DMS 273 treated with DMSO at 0.1 percent for 48 hours (cell line): ENCODE data around the gene KRT26.
"Not testable (repeated sequence)": the region's sequence is repeated elsewhere in the genome, so short reads cannot be mapped to it uniquely, and the experiment has no call there.

ENCODE experiments used
- DNase-seq: peaks from one replicate; lab custom pipeline; 2025; lab: John Stamatoyannopoulos, UW

Gene KRT26

DNA sequence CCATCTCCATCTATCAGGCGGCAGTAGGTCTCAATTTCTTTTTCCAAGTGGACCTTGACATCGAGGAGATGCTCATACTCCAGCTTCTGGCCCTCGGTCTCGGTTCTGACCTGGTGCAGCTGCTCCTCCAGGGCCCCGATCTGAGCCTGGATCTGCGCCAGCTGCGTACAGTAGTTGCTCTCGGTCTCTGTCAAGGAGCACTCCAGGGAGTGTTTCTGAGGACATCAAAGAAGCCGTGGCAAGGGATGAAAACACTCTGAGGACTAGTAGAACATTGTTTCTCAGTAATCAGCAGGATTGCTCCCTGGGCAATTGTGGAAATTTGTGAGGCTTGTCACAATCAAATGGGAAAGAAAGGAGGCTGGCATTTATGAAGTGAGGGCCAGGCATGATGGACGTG is 21.8 kb upstream of the KRT26 start:
- DNase-seq = no peak

DNA sequence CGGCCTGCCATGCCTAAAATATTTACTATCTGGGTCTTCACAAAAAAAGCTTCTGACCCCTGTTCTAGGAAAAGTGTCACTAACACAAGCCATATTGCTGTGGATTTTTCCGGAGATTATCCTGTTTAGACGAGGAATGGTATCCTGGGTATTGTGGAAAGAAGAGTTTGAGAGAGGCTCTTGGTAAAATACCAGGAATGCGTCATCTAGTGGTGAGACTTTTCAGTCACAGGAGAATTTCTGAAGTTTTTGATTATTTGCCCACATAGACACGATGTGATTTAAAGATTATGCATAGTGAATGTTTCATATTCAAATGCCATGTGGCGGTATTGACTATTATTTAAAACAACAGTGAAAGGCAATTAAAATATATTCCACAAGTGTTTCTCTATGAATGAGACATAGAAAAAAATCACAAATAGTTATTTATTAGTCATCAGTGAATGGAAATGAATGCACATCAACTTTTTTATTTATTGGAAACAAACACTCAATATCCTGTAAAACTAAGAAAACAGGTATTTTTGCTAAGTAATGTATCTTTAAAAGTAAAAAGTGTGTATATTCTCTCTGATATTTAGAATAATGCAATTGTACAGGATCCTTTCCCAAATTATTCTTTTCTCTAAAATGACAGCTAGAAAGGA is 19.9 kb upstream of the KRT26 start:
- no peak for DNase-seq

DNA sequence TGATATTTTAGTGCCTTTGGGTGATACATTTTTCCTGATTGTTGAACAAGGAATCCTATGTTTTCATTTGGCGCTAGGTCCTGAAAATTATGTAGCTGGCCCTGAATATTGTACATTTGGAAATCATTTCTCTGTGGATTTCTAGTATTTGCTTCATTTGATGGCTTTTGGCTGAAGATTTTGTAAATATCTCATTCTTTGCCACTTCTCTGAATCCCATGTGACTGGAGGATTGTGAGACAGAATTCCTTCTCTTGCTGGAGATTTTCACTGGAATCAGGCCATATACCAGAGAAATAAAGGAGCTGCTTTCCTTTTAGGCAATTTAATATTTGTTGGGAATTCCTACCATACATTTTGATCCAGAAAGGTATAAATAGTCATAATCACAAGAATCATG is 19.1 kb upstream of the KRT26 start:
- DNase-seq = no peak

GRCh38 chr17:40782450-40782849 is 10.4 kb upstream of the KRT26 start, which contains the start of gene KRT27:
Gene KRT27 (minus strand): TSS chr17:40782550. CDS start chr17:40782493, 57 bp downstream.
- no peak for DNase-seq

- no peak for DNase-seq
These were observed 7.3 kb upstream of the KRT26 start for GRCh38 chr17:40779181-40779909.

DNA sequence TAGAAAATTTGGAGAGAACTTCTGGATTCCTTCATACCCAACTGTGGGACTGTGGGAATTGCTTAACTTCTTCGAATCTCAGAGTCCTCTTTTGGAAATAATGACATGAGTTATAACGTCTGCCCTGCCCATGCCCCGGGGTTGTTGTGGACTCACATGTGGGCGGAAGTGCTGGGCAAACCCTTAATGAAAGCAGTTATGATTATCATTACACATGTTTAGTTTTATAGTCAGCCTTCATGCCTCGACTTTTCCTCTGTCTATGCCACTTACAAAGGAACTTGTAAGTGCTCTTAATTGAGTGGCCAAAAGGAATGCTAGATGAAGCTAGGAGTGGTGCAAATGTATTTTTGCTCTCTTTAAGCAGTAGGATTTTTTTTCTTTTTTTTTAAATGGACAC is 6.5 kb upstream of the KRT26 start:
- no peak for DNase-seq

DNA sequence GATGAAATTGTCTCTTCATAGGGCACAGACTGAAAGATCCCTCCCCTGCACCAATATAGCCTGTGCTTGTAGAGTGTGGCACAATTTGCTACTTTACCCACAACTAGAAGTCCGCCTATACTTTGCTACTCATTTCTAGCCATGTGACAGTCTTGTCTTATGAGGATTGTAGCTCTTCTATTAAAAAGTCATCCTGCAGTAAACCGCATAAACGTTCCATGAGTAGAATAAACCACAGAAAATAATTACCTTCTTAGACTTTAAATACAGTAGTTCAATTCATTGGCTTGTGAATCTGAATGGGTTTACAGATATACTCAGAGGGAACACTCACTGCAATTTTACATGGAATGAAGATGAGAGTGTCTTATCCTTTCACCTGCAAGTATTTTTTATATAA is 6.0 kb upstream of the KRT26 start:
- no peak for DNase-seq

DNA sequence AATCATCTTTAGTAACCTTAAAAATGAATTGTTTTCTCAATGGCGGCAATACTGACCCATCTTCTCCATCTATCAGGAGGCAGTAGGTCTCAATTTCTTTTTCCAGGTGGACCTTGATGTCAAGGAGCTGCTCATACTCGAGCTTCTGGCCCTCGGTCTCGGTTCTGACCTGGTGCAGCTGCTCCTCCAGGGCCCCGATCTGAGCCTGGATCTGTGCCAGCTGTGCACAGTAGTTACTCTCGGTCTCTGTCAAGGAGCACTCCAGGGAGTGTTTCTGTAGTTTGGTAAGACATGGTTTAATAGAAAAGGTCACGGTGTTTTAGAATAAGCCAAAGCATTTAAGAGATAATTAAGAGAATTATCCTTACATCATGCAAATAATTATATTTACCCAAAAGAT is 5.5 kb upstream of the KRT26 start:
- no peak for DNase-seq

DNA sequence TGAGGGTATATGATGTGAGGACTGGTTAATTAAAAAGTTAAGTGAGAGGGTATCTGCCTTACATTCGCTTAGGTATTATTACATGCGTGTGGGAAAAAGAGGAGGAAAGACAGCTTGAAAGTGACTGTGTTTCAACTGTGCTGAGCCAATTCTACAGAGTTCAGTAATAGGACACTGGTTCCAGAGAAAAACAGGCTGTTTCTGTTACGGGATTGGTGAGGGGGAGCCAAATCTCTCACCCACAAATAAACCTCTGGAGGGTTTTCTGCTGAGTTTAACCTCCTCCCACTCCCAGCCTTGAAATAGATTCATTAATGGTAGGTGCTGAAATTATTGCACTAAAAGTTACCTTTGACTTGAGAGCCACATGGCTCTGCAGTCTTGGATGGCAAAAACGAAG is 3.9 kb upstream of the KRT26 start:
- no peak for DNase-seq

GRCh38 chr17:40765657-40766056 is 6.3 kb downstream of the KRT26 start:
- no peak for DNase-seq

GRCh38 chr17:40763752-40764151 is 8.2 kb downstream of the KRT26 start:
- DNase-seq = no peak

- no peak for DNase-seq
These were observed 11.6 kb downstream of the KRT26 start for GRCh38 chr17:40760105-40761016.

DNA sequence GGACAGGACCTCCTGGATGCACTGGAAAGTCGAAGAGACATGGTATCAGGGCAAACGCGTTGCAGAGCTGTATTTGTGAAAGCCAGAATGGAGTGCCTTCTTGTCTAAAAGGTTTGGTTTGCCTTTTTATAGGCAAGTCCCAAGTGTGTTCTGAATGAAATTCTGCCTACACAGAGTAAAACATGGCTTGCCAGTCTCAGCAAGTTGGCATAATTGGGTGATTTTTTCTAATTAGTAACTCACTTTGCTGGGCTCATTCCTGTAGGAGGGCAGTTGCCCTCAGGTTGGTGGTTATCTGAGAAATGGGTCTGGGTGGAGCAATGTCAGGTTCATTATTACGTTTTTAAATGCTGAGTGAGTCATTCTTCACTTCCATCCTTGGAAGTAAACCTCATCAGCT is 16.8 kb downstream of the KRT26 start, which contains the start of gene KRT25:
KRT25 (minus strand) TSS at position 101 of the 400 bp plus-strand sequence; CDS start at position 41, 60 bp downstream.
- DNase-seq = no peak

DNA sequence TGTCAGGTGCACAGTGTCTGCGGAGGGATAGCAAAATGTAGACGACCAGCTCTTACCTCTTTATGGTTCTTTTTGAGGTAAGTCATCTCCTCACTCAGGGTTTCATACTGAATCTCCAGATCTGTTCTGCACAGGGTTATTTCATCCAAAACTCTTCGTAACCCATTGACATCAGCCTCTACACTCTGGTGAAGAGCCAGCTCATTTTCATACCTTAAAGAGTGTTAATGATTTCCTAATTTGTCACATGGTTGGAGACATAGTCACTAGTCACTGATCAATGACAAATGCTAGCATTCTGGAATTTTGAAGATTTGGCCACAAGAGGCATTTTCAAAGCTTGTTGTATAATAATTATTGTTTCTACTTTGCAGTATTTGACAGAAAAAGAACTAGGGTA is 18.2 kb downstream of the KRT26 start:
- DNase-seq = no peak

- no peak for DNase-seq
These were observed 20.9 kb downstream of the KRT26 start for GRCh38 chr17:40751065-40751464.

DNA sequence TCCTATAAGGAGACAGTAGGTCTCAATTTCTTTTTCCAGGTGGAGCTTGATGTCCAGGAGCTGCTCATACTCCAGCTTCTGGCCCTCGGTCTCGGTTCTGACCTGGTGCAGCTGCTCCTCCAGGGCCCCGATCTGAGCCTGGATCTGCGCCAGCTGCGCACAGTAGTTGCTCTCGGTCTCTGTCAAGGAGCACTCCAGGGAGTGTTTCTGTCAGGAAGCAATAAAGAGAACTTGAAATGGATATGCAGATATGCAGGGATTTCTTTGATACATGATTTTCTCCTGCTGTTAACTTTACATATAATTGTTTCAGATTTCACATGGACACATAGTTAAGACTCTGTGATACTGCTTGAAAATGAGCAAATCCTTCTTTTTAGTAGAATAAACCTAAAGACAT is 21.6 kb downstream of the KRT26 start:
- no peak for DNase-seq

DNA sequence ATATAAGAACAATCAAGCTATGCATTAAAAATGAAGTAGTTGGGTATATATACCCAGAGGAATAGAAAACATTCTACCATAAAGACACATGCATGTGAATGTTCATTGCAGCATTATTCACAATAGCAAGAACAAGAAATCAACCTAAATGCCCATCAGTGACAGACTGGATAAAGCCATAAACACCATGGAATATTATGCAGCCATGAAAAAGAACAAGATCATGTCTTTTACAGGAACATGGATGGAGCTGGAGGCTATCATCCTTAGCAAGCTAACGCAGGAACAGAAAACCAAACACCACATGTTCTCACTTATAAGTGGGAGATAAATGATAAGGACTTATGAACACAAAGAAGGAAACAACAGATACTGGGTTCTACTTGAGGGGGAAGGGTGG is 23.3 kb downstream of the KRT26 start:
- not testable (repeated sequence) for DNase-seq

- no peak for DNase-seq
These were observed 33.4 kb downstream of the KRT26 start for GRCh38 chr17:40738553-40738952.

DNA sequence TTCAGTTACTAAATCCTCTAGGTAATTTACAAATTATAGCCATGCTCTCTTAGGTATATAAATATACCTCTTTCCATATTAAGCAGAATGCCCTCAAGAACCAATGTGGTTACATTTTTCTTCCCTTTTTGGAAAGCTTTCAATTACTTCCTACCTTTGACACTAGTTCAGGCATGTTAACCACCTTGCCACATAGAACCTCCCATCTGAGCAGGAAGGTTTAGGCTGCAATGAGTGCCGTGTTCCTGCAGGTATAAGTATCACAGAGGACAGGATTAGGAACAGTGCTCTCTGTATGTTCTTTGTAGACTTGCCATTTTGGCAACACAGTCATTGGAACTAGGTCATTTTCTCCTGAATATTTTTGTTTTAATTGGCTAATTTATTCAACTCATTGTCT is 37.0 kb downstream of the KRT26 start:
- no peak for DNase-seq

DNA sequence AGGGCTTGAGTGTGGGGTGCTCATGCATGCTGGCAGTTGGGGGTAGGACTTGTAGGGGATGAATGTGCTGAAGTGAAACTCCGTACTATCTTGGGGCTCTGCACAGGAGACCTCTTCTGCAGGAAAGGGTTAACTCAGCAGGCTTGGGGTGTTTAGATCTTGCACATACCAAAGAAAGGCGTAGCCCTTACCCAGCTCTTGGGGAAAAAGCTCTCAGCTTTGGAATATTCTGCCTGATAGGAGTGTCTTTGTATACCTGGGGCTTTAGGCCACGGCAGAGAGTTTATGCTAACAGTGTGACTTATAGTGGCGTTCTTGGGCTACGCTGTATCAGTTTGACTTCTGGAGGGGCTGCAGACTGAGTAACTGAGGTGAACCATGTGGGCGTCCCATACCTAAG is 38.0 kb downstream of the KRT26 start:
- no peak for DNase-seq

- no peak for DNase-seq
These were observed 41.0 kb downstream of the KRT26 start for GRCh38 chr17:40730970-40731369.

DNA sequence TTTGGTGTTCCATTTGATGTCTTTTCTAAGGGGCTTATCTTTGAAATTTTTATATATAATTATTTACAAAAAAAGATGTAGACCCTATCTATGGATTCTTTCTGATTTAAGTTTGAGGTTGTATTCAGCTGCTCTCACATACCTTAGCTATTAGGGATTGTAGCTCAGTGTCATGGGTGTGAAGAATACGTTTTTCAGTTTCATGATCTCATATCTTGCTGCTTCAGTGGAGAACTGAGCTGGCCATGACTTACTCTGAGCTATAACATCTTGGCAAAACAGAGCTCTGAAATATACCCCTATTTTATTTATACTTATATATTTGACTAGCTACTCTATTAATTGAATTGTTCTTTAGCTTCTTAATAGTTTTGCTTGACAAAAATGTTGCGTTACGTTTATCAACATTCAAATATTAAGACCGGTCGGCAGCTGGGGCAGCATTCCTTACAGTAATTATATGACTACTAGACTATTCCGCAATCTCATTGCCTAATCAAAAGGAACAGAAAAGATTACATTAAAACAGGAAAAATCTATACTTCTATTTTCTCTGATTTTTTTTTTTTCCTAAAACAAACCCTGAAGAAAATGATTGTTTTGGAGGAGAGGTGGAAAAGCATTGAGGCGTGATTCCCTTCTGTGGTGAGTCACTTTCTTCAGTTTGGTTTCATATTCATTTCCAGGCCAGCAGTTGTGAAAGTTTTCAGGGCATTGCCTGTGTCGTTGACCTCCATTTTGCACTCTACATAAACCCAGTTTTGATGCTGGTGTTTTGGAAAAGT is 44.4 kb downstream of the KRT26 start:
- no peak for DNase-seq
